ENCODE data around the gene MTFP1.
"Not testable (repeated sequence)": the region's sequence is repeated elsewhere in the genome, so short reads cannot be mapped to it uniquely, and the experiment has no call there.

The MTFP1 gene

DNA sequence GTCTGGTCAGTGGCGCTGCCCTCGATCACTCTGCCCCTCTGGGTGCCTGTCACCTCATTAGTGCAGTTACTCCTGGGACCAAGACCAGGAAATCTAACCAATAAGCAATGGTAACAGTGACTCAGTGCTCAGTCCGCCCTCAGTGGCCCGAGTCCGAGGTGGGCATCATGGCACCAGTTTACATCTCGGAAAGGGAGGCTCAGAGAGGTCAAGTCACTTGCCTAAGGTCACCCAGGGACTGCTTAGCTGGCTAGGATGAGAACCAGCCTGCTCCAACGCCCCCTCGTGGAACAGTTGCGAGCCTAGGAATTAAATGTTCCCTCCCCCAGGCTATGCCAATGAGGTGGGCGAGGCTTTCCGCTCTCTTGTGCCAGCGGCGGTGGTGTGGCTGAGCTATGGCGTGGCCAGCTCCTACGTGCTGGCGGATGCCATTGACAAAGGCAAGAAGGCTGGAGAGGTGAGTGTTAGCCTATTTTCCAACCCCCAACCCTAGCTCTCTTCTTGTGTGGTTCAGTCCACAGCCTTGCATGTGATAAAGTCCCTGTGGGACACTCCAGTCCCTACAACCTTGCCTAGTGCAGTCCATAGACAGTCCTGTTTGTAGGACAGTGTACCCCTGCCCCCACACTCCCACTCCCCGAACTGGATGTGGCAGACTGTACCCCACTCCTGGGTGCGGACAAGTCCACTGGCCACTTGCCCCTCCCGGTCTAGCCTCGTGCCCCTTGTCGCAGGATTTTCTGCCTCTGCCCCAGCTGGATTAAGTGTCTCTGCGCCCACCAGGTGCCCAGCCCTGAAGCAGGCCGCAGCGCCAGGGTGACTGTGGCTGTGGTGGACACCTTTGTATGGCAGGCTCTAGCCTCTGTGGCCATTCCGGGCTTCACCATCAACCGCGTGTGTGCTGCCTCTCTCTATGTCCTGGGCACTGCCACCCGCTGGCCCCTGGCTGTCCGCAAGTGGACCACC, 1.1 kb downstream of the MTFP1 start:
- DNase-seq (ENCODE audit: low spot score), result peak; percentile 94

- DNase-seq (ENCODE audit: low spot score), result no peak
Observed at GRCh38 chr22:30427871-30428270, 2.3 kb downstream of the MTFP1 start.

GRCh38 chr22:30429887-30430286, 4.3 kb downstream of the MTFP1 start:
- DNase-seq (ENCODE audit: low spot score), result no peak

GRCh38 chr22:30430933-30431332, 5.4 kb downstream of the MTFP1 start:
- no peak for DNase-seq (ENCODE audit: low spot score)

GRCh38 chr22:30432096-30432495, 6.5 kb downstream of the MTFP1 start:
- no peak for DNase-seq (ENCODE audit: low spot score)

DNA sequence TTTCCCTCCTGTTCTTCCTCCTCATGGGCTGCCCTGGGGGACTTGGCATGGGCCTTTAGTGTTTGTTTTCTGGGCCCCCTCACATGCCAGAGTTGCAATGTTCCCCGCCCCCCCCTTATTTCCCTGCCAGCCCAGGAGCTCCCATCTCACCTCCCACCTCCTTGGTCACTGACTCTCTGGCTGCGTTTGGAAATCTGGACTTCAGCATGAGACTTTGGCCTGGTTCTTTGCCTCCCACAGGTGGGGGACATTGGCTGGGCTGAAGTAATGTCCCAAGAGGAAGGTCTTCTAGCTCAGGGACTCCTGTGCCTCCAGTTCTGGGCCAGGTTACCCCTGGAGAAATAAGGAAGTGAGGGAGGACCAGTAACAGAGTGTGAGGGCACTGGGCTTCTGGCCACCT, 7.0 kb downstream of the MTFP1 start:
- no peak for DNase-seq (ENCODE audit: low spot score)

DNA sequence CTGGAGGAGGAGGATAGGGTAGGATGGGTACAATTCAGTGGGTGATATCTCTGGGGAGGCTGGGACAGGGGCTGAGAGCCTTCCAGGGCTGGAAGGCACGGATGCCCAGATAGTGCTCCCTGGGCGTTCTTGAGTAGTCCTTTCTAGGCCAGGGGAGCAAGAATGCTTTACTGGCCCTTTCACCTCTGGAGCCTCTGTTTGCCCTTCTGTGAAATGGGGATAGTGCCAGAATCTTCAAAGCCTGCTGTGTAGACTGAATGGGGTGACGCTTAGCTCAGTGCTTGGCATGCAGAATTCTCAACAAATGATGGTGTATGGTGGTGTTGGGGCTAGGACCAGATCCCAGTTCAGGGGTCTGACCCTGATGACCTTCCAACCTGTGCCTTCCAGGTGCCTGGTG, 7.7 kb downstream of the MTFP1 start:
- DNase-seq (ENCODE audit: low spot score), result no peak

DNA sequence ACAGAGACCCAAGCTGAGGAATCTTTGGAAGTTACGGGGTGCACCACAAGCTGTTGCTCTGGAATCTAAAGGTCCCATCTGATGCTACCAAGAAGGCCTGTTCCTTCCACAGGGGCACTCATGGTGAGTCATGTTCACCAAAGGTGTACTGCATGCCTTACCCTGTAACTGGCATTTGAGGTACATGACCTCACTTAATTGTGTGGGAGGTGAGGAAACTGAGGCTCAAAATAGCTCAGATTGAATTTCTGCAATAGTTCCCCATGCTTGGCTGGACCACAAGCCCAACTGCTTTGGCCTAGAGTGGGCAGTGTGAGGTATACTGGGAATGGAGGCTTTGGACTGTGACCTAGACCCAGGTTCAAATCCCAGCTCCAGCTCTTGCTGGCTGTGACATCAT, 8.2 kb downstream of the MTFP1 start:
- DNase-seq (ENCODE audit: low spot score), result no peak

DNA sequence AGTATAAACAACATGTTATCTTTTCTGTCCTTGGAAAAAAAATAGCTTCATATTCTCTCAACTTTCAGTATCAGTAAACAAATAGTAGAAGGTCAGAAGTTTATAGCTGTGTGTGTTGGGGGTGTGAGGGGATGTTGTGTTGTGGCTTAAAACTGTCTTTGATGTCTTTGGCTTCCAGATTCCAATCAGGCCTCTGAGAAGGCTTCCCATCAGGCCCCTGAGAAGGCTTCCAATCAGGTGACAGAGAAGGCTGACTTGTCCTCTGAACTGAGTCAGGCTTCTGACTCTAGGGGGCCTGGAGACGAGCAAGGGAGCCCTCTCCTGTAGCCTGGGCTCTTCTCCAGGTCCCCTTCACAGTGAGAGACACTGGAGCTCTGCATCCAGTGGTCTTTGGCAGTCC, 9.3 kb downstream of the MTFP1 start:
- no peak for DNase-seq (ENCODE audit: low spot score)

GRCh38 chr22:30435674-30436126, 10.1 kb downstream of the MTFP1 start:
- peak; percentile 88 for DNase-seq (ENCODE audit: low spot score)

GRCh38 chr22:30436196-30436595, 10.6 kb downstream of the MTFP1 start:
- no peak for DNase-seq (ENCODE audit: low spot score)

DNA sequence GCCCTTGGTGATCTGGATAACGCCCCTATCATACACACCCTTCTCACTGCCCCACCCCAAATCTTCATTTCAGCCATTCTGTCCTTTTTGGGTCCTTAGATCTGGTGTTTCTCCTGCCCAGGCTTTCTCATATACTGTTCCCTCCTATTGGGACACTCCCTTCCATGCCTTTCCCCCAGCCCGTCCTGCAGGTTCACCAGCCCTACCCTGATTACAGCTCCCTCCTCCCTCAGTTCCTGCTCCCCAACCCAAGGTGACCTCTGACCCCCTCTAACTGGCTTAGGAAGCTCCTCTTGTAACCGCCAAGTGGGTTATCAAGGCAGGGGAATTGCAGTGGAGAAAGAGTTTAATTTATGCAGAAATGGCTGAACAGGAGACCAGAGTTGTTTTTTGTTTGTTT, 13.0 kb downstream of the MTFP1 start:
- no peak for DNase-seq (ENCODE audit: low spot score)

- no peak for DNase-seq (ENCODE audit: low spot score)
Observed at GRCh38 chr22:30439226-30439625, 13.7 kb downstream of the MTFP1 start.

DNA sequence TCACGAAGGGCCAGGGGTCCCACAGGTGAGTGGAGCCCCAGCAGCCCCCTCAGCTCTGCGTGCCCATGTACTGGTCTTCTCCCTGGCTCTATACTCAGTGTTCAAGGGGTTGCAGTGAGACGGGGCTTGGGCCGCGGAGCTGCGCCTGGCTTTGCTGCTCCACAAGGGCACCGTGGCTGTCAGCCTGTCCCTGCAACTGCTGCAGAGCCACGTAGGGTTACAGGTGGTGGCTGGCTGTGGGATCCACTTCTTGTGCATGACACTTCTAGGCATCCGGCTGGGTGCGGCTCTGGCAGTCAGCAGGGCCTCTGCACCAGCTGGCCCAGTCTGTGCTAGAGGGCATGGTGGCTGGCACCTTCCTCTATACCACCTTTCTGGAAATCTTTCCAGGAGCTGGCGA, 14.3 kb downstream of the MTFP1 start:
- no peak for DNase-seq (ENCODE audit: low spot score)

DNA sequence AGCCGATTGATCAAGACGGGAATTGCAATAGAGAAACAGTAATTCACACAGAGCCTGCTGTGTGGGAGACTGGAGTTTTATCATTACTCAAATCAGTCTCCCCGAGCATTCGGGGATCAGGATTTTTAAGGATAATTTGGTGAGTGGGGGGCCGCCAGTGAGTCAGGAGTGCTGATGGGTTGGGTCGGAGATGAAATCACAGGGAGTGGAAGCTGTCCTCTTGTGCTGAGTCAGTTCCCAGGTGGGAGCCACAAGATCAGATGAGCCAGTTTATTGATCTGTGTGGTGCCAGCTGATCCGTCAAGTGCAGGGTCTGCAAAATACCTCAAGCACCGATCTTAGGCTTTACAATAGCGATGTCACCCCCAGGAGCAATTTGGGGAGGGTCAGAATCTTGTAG, 15.5 kb downstream of the MTFP1 start:
- no peak for DNase-seq (ENCODE audit: low spot score)

- peak; percentile 79 for DNase-seq (ENCODE audit: low spot score)
Observed at GRCh38 chr22:30444632-30445437, 19.3 kb downstream of the MTFP1 start.

GRCh38 chr22:30445438-30446145, 20.0 kb downstream of the MTFP1 start:
- no peak for DNase-seq (ENCODE audit: low spot score)

- no peak for DNase-seq (ENCODE audit: low spot score)
Observed at GRCh38 chr22:30447656-30448055, 22.1 kb downstream of the MTFP1 start.

DNA sequence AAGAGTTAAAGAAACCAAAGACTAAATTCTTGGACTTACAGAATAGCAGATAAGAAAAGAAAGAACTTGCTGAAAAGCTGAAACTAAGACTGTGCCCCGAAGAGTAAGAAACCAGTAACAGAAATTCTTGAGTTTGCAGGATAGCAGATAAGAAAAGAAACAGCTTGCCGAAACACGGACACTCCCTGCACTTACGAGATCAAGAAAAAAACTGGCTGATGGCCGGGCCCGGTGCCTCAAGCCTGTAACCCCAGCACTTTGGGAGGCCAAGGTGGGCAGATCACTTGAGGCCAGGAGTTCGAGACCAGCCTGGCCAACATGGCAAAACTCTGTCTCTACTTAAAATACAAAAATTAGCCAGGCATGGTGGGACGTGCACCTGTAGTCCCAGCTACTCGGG, 25.9 kb downstream of the MTFP1 start:
- not testable (repeated sequence) for DNase-seq (ENCODE audit: low spot score)

- DNase-seq (ENCODE audit: low spot score), result no peak
Observed at GRCh38 chr22:30452861-30453260, 27.3 kb downstream of the MTFP1 start.

DNA sequence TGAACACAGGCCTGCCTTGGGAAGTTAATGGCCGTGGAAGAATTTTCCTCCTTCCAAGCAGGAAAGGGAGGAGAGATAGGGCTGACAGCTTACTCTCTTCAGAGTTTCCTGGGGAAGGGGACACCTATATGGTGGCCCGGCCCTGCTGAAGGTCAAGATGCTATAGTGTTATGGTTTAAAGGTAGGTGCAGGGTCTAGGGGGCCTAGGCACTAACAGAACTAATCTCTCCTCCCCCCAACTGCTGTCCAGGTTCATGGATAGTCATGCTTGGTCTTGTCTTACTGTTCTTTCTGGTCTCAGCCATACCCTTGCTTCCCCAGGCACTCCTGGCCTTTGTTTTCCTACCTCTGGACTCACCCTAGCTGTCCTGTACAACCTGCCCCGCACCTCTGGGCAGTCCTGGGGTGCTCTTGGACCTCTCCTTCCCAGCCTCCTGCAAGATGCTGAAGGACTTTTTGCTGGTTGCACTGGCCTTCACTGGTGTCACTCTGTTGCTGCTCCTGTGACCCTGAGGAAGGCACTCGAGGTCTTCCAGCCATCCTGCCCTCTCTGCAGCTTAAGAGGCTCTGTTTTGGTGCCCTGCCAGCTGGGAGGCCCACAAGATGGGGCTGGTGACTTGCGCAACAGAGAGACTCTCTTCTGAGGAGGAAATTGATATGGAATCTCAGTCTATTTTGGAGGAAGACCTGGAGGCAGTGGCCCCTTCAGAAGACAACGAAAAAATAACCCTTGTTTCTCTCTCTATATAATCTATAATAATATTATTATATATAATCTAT, 28.4 kb downstream of the MTFP1 start:
- DNase-seq (ENCODE audit: low spot score), result peak; percentile 24
